DOHH2 (cell line): ENCODE data around the gene NPPA.

Source experiments
- CTCF ChIP-seq: fragments of 200-600 bp; sonication (generic); IDR thresholded peaks from one replicate; pipeline ENCODE4 v1.5.1; 2014; ENCODE audit warnings: antibody characterized with exemption, mild to moderate bottlenecking, low read depth, low read length; ENCODE audit not compliant: poor library complexity, severe bottlenecking
- EZH2phosphoT487 ChIP-seq: fragments of 200-600 bp; sonication (generic); IDR thresholded peaks from 2 replicates; pipeline ENCODE4 v1.6.1; 2017; ENCODE audit warnings: borderline replicate concordance, mild to moderate bottlenecking, antibody characterized with exemption, low read length, moderate library complexity, mixed read lengths

- TF ChIP-seq CTCF (peak; percentile 41), EZH2phosphoT487 (no peak)
Measured at GRCh38 chr1:11858968-11859871, 11.6 kb upstream of the NPPA start.
